GM20431 (cell line): ENCODE data around the gene TNFRSF6B.

Experiments
- in situ Hi-C: fragments of 300-500 bp; cut with MseI, MboI; formaldehyde crosslinking; loops from one replicate; pipeline ENCODE4 v1.15.0; 2020; ENCODE audit warnings: low sequenced_read_pairs; ENCODE audit not compliant: unreplicated experiment

The TNFRSF6B gene

GRCh38 chr20:63682384-63683139 lies 13.9 kb upstream of the TNFRSF6B start:
- in situ Hi-C loops: no loop called here

GRCh38 chr20:63685269-63686026 lies 11.0 kb upstream of the TNFRSF6B start:
- in situ Hi-C loops: no loop called here

GRCh38 chr20:63686094-63686491 lies 10.4 kb upstream of the TNFRSF6B start:
- in situ Hi-C loops: no loop called here

GRCh38 chr20:63686492-63687321 lies 9.7 kb upstream of the TNFRSF6B start:
- in situ Hi-C loops: no loop called here

GRCh38 chr20:63687419-63688178 lies 8.9 kb upstream of the TNFRSF6B start:
- in situ Hi-C loops: no loop called here

GRCh38 chr20:63688228-63689045 lies 8.0 kb upstream of the TNFRSF6B start:
- in situ Hi-C loops: no loop called here

- in situ Hi-C loops: no loop called here
Observed at GRCh38 chr20:63689046-63690002, 7.1 kb upstream of the TNFRSF6B start.

GRCh38 chr20:63690003-63690897 lies 6.2 kb upstream of the TNFRSF6B start:
- in situ Hi-C loops: no loop called here

- in situ Hi-C loops: no loop called here
Observed at GRCh38 chr20:63690898-63691710, 5.3 kb upstream of the TNFRSF6B start.

- in situ Hi-C loops: no loop called here
Observed at GRCh38 chr20:63691711-63692435, 4.6 kb upstream of the TNFRSF6B start.

GRCh38 chr20:63692436-63693082 lies 3.9 kb upstream of the TNFRSF6B start:
- in situ Hi-C loops: no loop called here

GRCh38 chr20:63693083-63693732 lies 3.2 kb upstream of the TNFRSF6B start:
- in situ Hi-C loops: no loop called here

- in situ Hi-C loops: no loop called here
Observed at GRCh38 chr20:63693733-63694583, 2.5 kb upstream of the TNFRSF6B start.
